ENCODE data around the gene NHS. TPM values are rescaled to one million over a fixed set of nuclear protein-coding genes. Genes with fewer than 3 reads are reported as not detected.

The NHS gene
- total RNA-seq, 4 donors from 2014 or later: 6.9 to 16.9 (median 9.9) TPM

GRCh38 chrX:17680732-17681413, 305.9 kb downstream of the NHS start:
- H3K9me3 ChIP-seq: no peaks in the 10 kb centered on the region
- 88 to 89% methylated on average over 1 of the region's 1 CpG for WGBS, 2 donors
- TF ChIP-seq CTCF (IDR thresholded peaks at IDR 0.05): no peak
- TF ChIP-seq POLR2A (IDR thresholded peaks at IDR 0.05): no peak
- H3K27me3 ChIP-seq: no peaks in the 10 kb centered on the region
- no peaks in the 10 kb centered on the region for H3K4me1 ChIP-seq
- H3K36me3 ChIP-seq: no peaks in the 10 kb centered on the region
- H3K4me3 ChIP-seq (replicated peaks in 1 of 3): no peak overlapping the region
- intact Hi-C loops (cut with DNase I): no loop called here
- H3K27ac ChIP-seq: no peak overlapping the region
- no peak for DNase-seq

- Histone ChIP-seq H3K27me3 (no peaks in the 10 kb centered on the region), H3K27ac (no peak overlapping the region), H3K4me1 (no peaks in the 10 kb centered on the region), H3K9me3 (no peaks in the 10 kb centered on the region), H3K4me3 (replicated peaks in 1 of 3) (no peak overlapping the region), H3K36me3 (no peaks in the 10 kb centered on the region)
- TF ChIP-seq CTCF (IDR thresholded peaks at IDR 0.05): no peak
- no peak for TF ChIP-seq POLR2A (IDR thresholded peaks at IDR 0.05)
- intact Hi-C loops (cut with DNase I): no loop called here
- WGBS, 2 donors: 64 to 73% methylated on average over 2 of the region's 2 CpGs
- DNase-seq: no peak
These were observed 307.3 kb downstream of the NHS start for GRCh38 chrX:17682259-17682658.

GRCh38 chrX:17685026-17685425, 310.0 kb downstream of the NHS start:
- Histone ChIP-seq H3K27me3 (no peaks in the 10 kb centered on the region), H3K4me1 (no peaks in the 10 kb centered on the region), H3K9me3 (no peaks in the 10 kb centered on the region), H3K4me3 (replicated peaks in 1 of 3) (no peak overlapping the region), H3K27ac (no peak overlapping the region), H3K36me3 (no peaks in the 10 kb centered on the region)
- no peak for DNase-seq
- WGBS, 2 donors: 79 to 95% methylated on average over 4 of the region's 4 CpGs
- intact Hi-C loops (cut with DNase I): no loop called here
- no peak for TF ChIP-seq POLR2A (IDR thresholded peaks at IDR 0.05)
- TF ChIP-seq CTCF (IDR thresholded peaks at IDR 0.05): no peak

GRCh38 chrX:17687648-17688047, 312.6 kb downstream of the NHS start:
- Histone ChIP-seq H3K36me3 (no peaks in the 10 kb centered on the region), H3K27ac (no peak overlapping the region), H3K27me3 (no peaks in the 10 kb centered on the region), H3K4me3 (replicated peaks in 1 of 3) (no peak overlapping the region), H3K4me1 (no peaks in the 10 kb centered on the region), H3K9me3 (no peaks in the 10 kb centered on the region)
- TF ChIP-seq CTCF (IDR thresholded peaks at IDR 0.05) (no peak), POLR2A (IDR thresholded peaks at IDR 0.05) (no peak)
- WGBS, 2 donors: 97 to 99% methylated on average over 3 to 12 of the region's 14 CpGs
- intact Hi-C loops (cut with DNase I): no loop called here
- DNase-seq: no peak

- no peak overlapping the region for H3K27ac ChIP-seq
- TF ChIP-seq CTCF (IDR thresholded peaks at IDR 0.05) (peak; percentile 31 to 70 (median 55)), POLR2A (IDR thresholded peaks at IDR 0.05) (no peak)
- H3K4me1 ChIP-seq: no peaks in the 10 kb centered on the region
- H3K36me3 ChIP-seq: no peaks in the 10 kb centered on the region
- no peak overlapping the region for H3K4me3 ChIP-seq (replicated peaks in 1 of 3)
- DNase-seq: peak; percentile 33 to 34
- H3K9me3 ChIP-seq: no peaks in the 10 kb centered on the region
- WGBS, 2 donors: 48 to 51% methylated on average over 4 of the region's 4 CpGs
- intact Hi-C loops (cut with DNase I): loop anchor here (5.0 kb wide), 1 partner anchor 448 kb away; no protein-coding TSS in a partner anchor
- H3K27me3 ChIP-seq: no peaks in the 10 kb centered on the region
These were observed 315.0 kb downstream of the NHS start for GRCh38 chrX:17689971-17690409.

Measured in thyroid gland (tissue), 4 donors.